Non-pigmented ciliary epithelial cell (primary cell): Measurements from ENCODE around the gene LRRC14B.
"Not testable (repeated sequence)": the region's sequence is repeated elsewhere in the genome, so short reads cannot be mapped to it uniquely, and the experiment has no call there.

Experiments used
- DNase-seq: peaks from one replicate; pipeline ENCODE4 v3.0.0-alpha.2; 2010; ENCODE audit warnings: low read depth

The LRRC14B gene

DNA sequence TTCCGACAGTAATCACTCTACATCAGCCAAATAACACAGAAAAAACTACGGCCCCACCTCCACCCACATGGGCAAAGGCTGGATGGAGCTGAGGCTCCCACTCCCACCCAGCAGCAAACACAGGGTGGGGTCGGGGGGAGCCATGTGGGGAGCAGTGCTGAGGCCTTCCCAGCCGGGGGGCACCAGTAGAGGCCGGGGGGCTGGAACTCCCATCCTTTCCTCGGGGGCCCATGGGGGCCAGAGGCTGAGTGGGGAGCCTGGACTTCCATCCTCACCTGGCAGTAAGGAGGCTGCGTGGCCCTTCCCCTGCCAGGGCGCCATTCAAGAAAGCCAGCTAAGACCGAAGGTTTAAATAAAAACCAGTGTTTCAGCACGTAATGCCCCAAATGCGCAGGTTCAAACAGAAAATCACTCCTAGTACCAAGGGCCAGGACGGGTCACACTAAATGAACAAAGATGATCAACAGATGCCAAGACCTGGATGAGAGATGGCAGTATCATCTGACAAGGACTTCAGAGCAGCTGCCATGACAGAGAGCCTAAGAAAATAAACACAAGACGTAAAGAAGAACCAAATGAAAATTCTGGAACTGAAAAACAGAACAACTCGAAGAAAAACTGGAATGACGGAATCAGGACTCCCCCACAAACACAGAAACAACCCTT, 17.3 kb downstream of the LRRC14B start:
- DNase-seq = no peak

DNA sequence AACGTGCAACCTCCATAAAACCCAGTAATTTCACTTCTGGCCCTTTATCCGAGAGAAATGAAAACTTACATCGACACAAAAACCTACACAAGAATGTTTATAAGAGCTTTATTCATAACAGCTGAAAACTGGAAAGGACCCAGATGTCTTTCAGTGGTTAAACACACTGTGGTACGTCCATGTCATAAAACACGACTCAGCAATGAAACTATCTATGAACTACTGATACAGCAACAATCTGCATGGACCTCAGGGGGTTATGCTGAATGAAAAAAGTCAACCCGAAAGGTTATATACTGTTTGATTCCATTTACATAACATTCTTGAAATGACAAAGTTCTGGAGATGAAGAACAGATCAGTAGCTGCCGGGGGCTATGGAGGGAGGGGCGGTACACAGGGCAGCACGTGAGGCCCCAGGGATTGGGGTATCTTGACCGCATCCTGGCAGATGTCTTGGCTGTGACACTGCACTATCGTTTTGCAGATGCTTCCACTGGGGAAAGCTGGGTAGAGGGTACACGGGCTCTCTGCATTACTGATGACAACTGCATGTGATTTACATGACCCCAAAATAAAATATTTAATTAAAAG, 22.6 kb downstream of the LRRC14B start:
- DNase-seq = no peak

DNA sequence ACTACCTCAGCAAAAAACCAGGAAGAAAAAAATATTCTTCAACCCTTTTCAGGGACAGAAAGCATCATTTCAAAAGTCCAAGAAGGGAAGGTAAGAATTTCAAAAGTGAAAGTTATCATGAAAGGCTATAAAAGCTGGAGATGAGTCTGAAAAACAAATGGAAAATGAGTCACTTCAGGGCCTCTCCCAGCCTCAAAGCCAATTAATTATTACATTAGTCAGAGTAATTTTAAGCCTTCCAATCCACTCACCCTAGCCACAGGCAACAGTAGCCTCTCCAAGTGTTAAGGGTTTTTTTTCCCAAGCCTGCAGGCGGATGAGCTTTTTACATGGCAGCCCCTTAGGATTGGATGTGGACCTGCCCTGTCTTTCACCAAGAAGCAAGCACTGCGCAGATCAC, 24.0 kb downstream of the LRRC14B start:
- not testable (repeated sequence) for DNase-seq

DNA sequence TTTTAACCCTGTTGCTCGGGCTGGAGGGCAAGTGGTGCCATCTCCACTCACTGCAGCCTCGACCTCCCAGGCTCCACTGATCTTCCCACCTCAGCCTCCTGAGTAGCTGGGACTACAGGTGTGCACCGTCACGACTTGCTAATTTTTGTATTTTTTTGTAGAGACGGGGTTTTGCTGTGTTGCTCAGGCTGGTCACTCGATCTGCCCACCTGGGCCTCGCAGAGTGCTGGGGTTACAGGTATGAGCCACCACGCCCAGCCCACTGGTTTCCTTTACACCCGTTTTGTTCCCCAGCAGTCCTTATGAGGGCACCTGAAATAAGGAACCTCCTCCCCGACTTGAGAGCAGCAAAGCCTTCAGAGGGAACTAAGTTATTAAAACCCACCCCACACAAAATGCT, 24.8 kb downstream of the LRRC14B start:
- DNase-seq = not testable (repeated sequence)

DNA sequence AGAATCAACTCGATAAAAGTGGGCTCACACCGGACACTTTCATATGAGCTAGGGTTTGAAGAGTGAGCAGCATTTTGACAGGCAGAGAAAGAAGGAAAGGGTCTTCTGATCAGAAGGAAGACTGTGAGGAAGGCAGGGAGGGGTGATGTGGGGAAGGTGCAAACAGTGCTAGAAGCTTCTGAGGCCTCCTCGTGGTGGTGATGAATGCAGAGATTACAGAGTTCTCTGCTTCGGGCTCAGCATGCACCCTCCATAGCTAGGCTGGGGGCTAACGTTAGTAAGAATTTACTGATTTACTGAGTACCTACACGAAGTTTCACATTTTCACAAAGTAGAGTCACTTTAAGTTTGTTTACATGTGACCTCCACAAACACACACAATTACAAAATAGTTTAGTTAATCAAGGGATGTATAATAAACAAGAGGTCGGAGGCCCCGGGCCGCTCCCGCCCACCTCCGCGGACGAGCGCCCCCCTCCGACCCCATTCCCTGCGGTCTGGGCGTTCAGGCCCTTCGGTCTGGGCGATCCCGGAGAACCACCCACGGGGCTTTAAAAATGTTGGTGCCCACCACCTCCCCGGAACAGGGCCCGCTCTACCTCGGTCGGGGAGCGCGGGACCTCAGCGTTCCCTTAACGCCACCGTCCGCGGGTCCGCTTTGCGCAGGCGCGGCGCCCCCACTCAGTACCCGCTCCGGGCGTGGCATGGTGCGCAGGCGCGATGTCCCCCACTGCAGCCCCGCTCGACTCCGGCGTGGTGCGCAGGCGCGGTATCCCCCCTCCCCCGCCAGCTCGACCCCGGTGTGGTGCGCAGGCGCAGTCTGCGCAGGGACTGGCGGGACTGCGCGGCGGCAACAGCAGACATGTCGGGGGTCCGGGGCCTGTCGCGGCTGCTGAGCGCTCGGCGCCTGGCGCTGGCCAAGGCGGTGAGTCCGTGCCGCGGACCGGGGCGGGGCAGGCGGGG, 26.5 kb downstream of the LRRC14B start, which contains the start of the genes CCDC127 and SDHA:
Gene CCDC127, minus strand, starts transcription at position 660 of the 963 bp plus-strand sequence. CDS start 1,304 bp downstream, outside the sequence.
Gene SDHA, plus strand, starts transcription at position 827 of the 963 bp plus-strand sequence. Its CDS starts 36 bp downstream, at position 863.
- DNase-seq = peak; percentile 34

DNA sequence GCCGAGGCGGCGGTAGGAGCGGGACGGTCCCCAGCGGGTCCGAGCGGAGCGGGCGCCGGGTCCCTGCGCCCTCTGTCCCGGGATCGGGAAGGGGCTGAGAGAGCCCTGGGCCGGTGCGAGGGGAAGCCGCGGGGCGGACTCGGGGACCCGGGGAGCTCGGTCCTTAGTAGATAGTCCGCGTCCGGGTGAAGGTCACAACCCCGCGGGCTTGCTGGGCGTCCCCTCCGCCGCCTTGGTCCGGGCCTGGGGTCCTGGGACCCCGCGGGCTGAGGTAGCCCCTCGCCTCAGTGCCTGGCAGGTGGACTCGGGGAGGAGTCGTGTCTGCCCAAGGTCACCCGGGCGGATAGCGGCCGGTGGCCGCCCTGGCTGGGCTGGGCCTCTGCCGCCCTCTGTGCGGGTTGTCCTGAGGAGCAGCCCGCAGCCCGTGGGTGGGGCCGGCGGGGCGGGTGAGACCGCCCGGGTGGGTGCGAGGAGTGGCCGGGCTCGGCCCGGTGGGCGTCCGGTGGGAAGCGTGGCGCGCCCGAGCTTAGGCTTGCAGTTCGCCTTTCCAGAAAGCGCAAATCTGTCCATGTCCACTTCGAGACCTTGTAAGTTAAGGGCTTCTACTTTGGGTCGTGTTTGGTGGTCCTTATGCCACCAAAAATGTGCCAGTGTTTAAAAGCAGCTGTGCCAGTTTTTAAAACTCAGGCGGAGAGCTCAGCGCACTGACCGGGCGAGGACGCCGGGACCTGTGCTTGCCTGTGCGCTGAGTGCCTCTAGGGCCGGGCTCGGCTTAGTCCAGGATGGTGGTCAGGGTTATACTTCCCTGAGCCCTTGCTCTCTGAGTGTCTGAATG, 27.4 kb downstream of the LRRC14B start:
- DNase-seq = no peak

DNA sequence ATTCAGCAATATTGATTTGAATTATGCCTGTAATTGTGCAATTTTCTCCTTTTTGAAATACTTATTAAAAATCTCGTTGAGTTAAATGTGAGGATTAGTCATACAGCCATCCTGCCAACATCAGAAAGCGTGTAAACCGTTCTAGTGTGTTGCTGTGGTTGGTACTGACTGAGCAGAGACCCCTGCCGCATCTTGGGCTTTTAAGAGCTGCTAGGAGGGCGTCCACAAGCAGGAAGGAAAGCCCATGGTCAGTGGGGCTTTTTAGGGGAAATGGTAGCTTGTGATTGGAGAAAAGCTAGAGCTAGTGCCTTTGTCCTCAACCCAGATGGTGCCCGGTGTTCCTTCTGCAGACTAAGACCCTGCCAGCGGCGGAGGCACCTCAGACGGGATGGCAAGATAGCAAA, 28.2 kb downstream of the LRRC14B start:
- DNase-seq = no peak

DNA sequence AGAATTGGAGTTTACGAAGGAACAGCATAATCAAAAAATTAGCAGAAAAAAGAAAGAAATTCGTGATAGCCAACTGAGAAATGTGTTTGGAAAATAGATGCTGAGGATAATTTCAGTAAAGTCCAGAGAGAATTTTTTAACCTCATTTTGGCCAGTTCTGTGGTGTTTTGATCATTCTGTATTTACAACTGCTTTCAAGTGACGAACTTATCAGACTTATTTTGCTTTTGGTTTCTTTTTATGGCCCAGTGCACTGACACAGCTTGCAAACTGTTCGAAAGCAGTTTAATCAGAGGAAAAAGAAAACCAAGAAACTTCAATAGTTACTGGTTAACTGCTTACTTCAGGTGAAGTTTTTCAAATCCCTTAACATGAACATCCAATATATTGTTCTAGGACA, 28.7 kb downstream of the LRRC14B start:
- DNase-seq = no peak

DNA sequence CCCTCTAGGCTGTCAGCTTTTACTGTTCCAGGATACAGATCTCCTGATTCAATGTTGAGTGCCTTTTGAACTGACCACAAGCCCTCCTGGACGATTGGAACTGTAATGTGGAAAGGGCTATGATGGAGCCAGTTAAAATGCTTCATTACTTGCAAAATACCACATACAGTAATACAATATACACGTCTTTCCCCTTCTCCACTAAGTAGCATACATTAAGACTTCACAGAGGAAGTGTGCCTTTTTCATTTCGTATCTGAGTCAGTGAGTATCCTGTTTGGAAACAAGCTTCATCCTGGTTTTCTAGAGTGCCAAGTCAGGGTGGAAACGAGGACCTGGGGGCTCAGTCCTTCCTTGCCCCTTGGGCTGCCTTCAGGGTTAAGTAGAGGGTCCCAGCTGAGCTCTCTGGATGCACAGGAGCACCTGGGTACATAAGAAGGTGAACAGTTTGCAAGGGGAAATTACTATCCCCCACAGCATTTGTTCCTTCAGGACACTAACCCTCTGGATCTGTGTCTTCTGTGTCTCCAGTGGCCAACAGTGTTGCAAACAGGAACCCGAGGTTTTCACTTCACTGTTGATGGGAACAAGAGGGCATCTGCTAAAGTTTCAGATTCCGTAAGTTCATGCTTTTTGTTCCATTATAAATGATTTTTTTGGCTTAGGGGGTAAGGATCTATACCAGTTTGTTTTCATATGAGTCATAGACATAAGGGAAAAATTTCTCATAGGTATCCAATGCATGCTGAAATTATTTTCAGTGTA, 31.8 kb downstream of the LRRC14B start:
- DNase-seq = not testable (repeated sequence)

DNA sequence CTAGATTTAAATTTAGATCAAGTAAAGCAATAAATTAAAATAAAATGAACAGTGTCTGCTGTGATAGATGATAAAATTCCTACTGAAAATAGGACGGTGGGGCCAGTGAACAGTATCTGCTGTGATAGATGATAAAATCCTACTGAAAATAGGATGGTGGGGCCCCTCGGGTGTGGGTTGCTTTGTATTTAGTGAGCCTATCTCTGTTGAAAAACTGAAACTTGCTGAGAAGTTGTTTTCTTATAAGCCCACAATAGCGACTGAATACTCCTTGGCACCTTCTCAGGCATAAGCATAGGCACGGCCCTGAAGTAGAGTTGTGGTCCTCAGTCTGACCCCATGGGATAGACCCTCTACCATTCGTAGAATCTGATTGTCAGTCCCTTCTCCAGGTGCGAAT, 32.5 kb downstream of the LRRC14B start:
- no peak for DNase-seq

DNA sequence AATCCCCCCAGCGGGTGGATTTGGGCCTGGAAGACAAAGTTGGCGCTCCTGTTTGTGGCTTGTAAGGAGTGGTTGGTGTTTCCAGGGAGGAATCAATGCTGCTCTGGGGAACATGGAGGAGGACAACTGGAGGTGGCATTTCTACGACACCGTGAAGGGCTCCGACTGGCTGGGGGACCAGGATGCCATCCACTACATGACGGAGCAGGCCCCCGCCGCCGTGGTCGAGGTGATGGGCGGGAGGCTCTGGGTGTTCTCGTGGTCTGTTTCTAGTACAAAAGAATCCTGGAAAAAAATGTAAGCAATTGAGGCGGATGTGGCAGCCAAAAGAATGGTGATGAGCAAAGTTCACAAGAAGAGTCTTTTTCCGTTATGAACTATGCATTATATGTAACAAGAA, 34.0 kb downstream of the LRRC14B start:
- DNase-seq = no peak

DNA sequence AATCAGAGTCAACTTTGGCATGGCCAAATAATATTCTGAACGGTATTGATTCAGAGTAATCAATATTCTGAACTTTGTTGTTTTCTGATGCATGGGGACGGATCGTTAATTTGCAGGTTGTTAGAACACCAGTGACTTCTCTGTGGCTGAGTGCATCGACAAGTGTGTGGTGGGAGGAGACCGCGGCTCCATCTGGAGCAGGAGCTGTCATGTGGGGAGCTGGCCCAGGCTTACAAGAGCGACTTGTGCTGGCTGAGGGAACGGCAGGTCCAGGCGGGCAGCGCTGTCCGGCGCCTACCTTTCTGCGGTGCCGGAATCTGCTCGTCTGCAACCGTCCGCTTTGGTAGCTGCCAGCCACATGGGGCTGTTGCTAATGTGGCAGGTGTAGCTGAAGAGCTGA, 36.1 kb downstream of the LRRC14B start:
- DNase-seq = not testable (repeated sequence)

DNA sequence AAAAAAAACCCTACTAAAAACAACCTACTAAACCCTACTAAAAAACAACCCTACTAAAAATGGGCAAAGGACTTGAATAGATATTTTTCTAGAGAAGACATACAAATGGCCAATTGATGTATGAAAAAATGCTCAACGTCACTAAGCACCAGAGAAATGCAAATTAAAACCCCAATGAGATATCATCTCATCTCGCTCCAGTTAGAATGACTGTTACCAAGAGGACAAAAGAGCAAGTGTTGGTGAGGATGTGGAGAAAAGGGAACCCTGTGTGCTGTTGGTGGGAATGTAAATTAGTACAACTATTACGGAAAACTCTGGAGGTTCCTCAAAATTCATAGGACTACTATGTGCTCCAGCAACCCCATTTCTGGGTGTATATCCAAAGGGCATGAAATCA, 37.6 kb downstream of the LRRC14B start:
- DNase-seq = no peak

DNA sequence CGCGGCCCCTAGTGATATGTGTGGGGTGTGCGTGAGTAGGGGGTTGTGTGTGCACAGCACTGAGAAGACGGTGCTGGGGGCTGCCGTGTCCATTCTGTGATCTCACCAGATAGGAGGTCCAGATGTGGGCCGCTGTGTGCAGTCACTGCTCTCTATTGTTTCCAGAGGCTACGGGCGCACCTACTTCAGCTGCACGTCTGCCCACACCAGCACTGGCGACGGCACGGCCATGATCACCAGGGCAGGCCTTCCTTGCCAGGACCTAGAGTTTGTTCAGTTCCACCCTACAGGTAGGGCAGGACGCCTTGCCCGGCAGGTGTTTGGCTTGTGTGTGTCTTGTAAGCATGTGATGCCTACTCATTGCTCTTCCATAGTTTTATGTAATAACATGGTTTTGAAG, 39.4 kb downstream of the LRRC14B start:
- DNase-seq = no peak

DNA sequence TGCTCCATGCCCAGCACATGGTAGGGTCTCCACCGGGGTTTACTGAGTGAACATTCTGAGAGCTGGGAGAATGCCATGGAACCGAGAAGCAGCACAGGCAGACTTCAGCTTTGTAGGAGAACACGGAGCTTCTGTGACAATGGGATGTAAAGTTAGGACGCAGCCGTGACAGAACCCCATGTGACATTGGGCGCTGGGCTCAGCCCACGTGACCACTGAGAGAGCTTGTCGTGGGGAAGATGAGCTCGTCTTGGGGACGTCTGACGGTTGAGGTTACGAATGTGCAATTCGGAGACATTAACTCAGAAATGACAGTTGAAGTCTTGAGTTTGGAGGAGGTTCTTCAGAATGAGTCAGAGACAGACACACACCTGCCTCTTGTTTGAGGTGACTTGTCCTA, 40.4 kb downstream of the LRRC14B start:
- DNase-seq = no peak

DNA sequence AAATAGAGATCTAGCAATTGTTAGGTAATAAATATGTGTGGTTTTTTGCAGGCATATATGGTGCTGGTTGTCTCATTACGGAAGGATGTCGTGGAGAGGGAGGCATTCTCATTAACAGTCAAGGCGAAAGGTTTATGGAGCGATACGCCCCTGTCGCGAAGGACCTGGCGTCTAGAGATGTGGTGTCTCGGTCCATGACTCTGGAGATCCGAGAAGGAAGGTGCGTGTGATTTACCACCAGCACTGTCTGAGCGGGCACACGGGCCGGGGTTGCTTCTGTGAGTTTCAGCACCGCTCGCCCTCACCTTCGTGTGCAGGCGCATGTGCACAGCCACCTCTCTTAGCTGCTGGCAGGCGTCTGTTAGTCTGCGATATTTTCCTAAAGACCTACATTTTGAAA, 42.1 kb downstream of the LRRC14B start:
- not testable (repeated sequence) for DNase-seq

DNA sequence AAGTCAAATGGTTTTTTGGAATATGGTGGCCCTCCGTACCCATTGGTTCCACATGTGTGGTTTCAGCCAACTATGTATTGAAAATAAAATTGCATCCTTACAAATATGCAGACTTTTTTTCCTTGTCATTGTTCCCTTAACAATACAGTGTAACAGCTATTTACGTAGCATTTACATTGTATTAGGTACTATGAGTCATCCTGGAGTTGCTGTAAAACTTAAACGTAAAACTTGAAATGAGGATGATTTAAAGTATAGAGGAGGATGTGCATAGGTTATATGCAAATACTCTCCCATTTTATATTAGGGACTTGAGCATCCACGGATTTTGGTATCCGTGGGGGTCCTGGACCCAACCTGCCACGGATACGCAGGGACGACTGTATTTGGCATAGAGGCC, 43.2 kb downstream of the LRRC14B start:
- no peak for DNase-seq

DNA sequence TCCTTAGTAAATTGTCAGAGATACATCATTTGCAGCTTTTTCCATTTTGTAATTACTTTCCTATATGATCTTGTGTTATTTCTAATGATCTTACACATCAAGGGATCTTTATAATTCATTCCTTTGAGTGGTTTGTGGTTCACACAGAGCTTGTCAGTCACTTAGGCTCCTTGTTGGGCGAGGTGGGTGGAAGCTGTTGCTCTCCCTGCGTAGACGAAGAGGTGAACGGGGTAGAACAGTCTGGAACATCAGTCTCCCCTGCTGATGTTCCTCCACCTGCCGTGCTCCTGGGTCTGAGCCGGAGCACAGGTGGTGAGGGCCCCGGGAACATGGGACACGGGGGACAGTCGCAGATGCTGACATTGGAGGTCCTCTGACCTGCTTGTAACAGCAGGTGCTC, 44.2 kb downstream of the LRRC14B start:
- not testable (repeated sequence) for DNase-seq

DNA sequence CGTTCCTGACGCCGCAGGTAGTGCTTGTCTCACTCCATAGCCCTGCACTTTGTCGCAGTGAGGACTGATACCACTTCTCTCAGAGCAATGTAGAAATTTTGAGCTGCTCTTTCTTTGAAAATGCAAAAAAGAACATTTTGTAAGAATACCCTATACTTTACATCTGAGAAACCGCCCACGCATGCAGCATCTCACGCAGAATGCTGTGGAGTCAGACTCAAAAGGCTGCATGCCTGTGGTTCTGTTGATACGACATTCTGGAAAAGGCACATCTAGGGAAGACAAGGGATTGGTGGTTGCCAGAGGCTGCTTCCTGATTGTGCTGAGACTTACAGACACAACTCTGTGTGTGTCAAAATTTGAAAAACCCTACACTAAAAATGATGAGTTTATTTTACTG, 46.6 kb downstream of the LRRC14B start:
- DNase-seq = not testable (repeated sequence)

DNA sequence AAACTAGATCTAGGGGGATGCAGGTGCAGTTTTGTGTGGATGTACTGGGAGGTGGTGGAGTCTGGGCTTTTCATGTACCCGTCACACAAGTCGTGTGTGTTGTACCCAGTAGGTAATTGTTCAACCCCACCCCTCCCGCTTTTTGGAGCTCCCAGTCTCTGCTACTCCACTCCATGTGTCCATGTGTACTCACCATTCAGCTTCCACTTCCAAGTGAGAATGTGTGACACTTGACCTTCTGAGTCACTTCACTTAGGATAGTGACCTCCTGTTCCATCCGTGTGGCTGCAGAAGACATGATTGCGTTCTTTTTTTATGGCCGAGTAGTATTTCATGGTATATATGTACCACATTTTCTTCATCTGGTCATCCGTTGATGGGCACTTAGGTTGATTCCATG, 49.3 kb downstream of the LRRC14B start:
- DNase-seq = not testable (repeated sequence)
